Glutamatergic neuron (in vitro differentiated cells): Measurements from ENCODE around the gene TMPRSS6. TPM values are rescaled to one million over a fixed set of nuclear protein-coding genes. Genes with fewer than 3 reads are reported as not detected.

Experiments used
- DNase-seq: peaks from one replicate; pipeline ENCODE4 v3.0.0; 2022
- H3K27ac Mint-ChIP-seq: one replicate; pipeline ENCODE4 v1.8.0; 2020; ENCODE audit warnings: mild to moderate bottlenecking, mixed read lengths, inconsistent platforms; ENCODE audit not compliant: unreplicated experiment
- H3K27me3 Mint-ChIP-seq: one replicate; pipeline ENCODE4 v1.8.0; 2020; ENCODE audit warnings: mild to moderate bottlenecking, moderate library complexity, mixed read lengths, inconsistent platforms; ENCODE audit not compliant: unreplicated experiment
- H3K36me3 Mint-ChIP-seq: one replicate; pipeline ENCODE4 v1.8.0; 2020; ENCODE audit warnings: mild to moderate bottlenecking, mixed read lengths, inconsistent platforms; ENCODE audit not compliant: unreplicated experiment
- H3K4me1 Mint-ChIP-seq: one replicate; pipeline ENCODE4 v1.8.0; 2020; ENCODE audit warnings: mild to moderate bottlenecking, low read depth, mixed read lengths, inconsistent platforms; ENCODE audit not compliant: unreplicated experiment
- H3K4me3 Mint-ChIP-seq: one replicate; pipeline ENCODE4 v1.8.0; 2020; ENCODE audit warnings: mild to moderate bottlenecking, mixed read lengths, inconsistent platforms; ENCODE audit not compliant: unreplicated experiment
- H3K9me3 Mint-ChIP-seq: one replicate; pipeline ENCODE4 v1.8.0; 2020; ENCODE audit warnings: mild to moderate bottlenecking, moderate library complexity, mixed read lengths, inconsistent platforms; ENCODE audit not compliant: unreplicated experiment
- CTCF ChIP-seq: fragments of 200-600 bp; sonication (generic); IDR thresholded peaks from one replicate; pipeline ENCODE4 v1.5.0; 2021; ENCODE audit not compliant: partially characterized antibody, unreplicated experiment
- total RNA-seq: library from RNA; stranded (reverse); fragmentation: NEBNext Ultra II Directional; extraction: Animal tissue kit (Norgen Biotek cat#: 25700); gene quantifications from one replicate; pipeline ENCODE4 v1.2.1, GENCODE V29; 2021; ENCODE audit not compliant: unreplicated experiment

TMPRSS6 gene
- total RNA-seq, 1 donor from 2014 or later = 0.12 TPM

GRCh38 chr22:37056246-37056645 lies 53.3 kb downstream of the TMPRSS6 start:
- H3K4me3 Mint-ChIP-seq = no peak overlapping the region
- peaks cover 6% of the 10 kb centered on the region for H3K36me3 Mint-ChIP-seq
- peaks cover 28% of the 10 kb centered on the region for H3K4me1 Mint-ChIP-seq
- DNase-seq = no peak
- peaks cover 5% of the 10 kb centered on the region for H3K27me3 Mint-ChIP-seq
- H3K27ac Mint-ChIP-seq = no peak overlapping the region
- TF ChIP-seq CTCF = no peak
- peaks cover 5% of the 10 kb centered on the region for H3K9me3 Mint-ChIP-seq

GRCh38 chr22:37054600-37055365 lies 54.7 kb downstream of the TMPRSS6 start:
- Mint-ChIP-seq H3K9me3 (peaks cover 4% of the 10 kb centered on the region), H3K36me3 (peaks cover 6% of the 10 kb centered on the region), H3K4me1 (peaks cover 28% of the 10 kb centered on the region), H3K4me3 (peak overlapping the region; percentile 46), H3K27ac (peak overlapping the region; percentile 82), H3K27me3 (peaks cover 5% of the 10 kb centered on the region)
- no peak for TF ChIP-seq CTCF
- no peak for DNase-seq

- H3K27ac Mint-ChIP-seq = no peak overlapping the region
- H3K27me3 Mint-ChIP-seq = peaks cover 5% of the 10 kb centered on the region
These were observed 55.5 kb downstream of the TMPRSS6 start for GRCh38 chr22:37054056-37054395.

GRCh38 chr22:37053310-37054055 lies 56.0 kb downstream of the TMPRSS6 start:
- H3K27me3 Mint-ChIP-seq = peaks cover 5% of the 10 kb centered on the region
- H3K4me1 Mint-ChIP-seq = peaks cover 28% of the 10 kb centered on the region
- no peak for TF ChIP-seq CTCF
- H3K4me3 Mint-ChIP-seq = peak overlapping the region; percentile 89
- H3K36me3 Mint-ChIP-seq = peaks cover 6% of the 10 kb centered on the region
- H3K27ac Mint-ChIP-seq = peak overlapping the region; percentile 77
- H3K9me3 Mint-ChIP-seq = peaks cover 4% of the 10 kb centered on the region
- no peak for DNase-seq

More at GRCh38 chr22:37054056-37054395, 55.5 kb downstream of the TMPRSS6 start:
- Mint-ChIP-seq H3K36me3 (peaks cover 6% of the 10 kb centered on the region), H3K4me3 (peak overlapping the region; percentile 15), H3K9me3 (peaks cover 4% of the 10 kb centered on the region), H3K4me1 (peaks cover 28% of the 10 kb centered on the region)
- DNase-seq = no peak
- no peak for TF ChIP-seq CTCF
